Naive thymus-derived CD4-positive, alpha-beta T cell (primary cell): ENCODE results near the gene KCNN3. TPM values are rescaled to one million over a fixed set of nuclear protein-coding genes. Genes with fewer than 3 reads are reported as not detected.

Experiments used
- ATAC-seq: fragments of 150-1000 bp; cut with Tn5 transposase; 2 replicates; pipeline ENCODE4 v1.10.0; 2021; ENCODE audit warnings: mild to moderate bottlenecking, moderate library complexity
- CTCF ChIA-PET: fragments of 350-600 bp; sonication (Branson Sonifier 250); formaldehyde crosslinking; loops from one replicate; lab custom pipeline; 2021; ENCODE audit warnings: antibody characterized with exemption; lab: Charles Lee
- POLR2A ChIA-PET: fragments of 350-600 bp; sonication (Branson Sonifier 250); formaldehyde crosslinking; loops from one replicate; lab custom pipeline; 2021; ENCODE audit warnings: antibody characterized with exemption, inconsistent platforms; lab: Charles Lee
- DNase-seq, 9 donors: peaks; one replicate each; pipeline versions ENCODE4 v3.0.0 to v3.0.0-alpha.2; 2020 to 2022; ENCODE audit warnings: mixed read lengths in 1 of 9
- H3K27ac ChIP-seq: one replicate; pipeline ENCODE4 v1.7.0; 2013; ENCODE audit warnings: mild to moderate bottlenecking, low read depth, low read length, moderate library complexity
- H3K27me3 ChIP-seq, 2 donors: one replicate each; pipeline ENCODE4 v1.7.0; 2013; ENCODE audit warnings: low read length in 2 of 2, mild to moderate bottlenecking in 2 of 2, moderate library complexity in 2 of 2; ENCODE audit not compliant: control insufficient read depth in 2 of 2, insufficient read depth in 2 of 2
- H3K36me3 ChIP-seq, 3 experiments: 1 replicate in 2 of 3; 2 replicates in 1 of 3; pipeline ENCODE4 v1.7.0; 2013; ENCODE audit warnings: low read length in 3 of 3, mild to moderate bottlenecking in 3 of 3, moderate library complexity in 1 of 3; ENCODE audit not compliant: insufficient read depth in 3 of 3, control insufficient read depth in 2 of 3
- H3K4me1 ChIP-seq, 2 donors: one replicate each; pipeline ENCODE4 v1.7.0; 2013; ENCODE audit warnings: low read length in 2 of 2, mild to moderate bottlenecking in 2 of 2, moderate library complexity in 1 of 2; ENCODE audit not compliant: control insufficient read depth in 2 of 2, insufficient read depth in 2 of 2
- H3K4me3 ChIP-seq: 2 replicates; pipeline ENCODE4 v1.7.0; 2013; ENCODE audit warnings: mild to moderate bottlenecking, low read length
- H3K9me3 ChIP-seq, 3 experiments: 1 replicate in 2 of 3; 2 replicates in 1 of 3; pipeline ENCODE4 v1.7.0; 2013; ENCODE audit warnings: low read length in 3 of 3; ENCODE audit not compliant: control insufficient read depth in 2 of 3
- H3K27ac Mint-ChIP-seq, 9 donors: one replicate each; pipeline ENCODE4 v1.8.0; 2020 to 2022; ENCODE audit warnings: mixed read lengths in 9 of 9, mild to moderate bottlenecking in 8 of 9, moderate library complexity in 5 of 9, inconsistent platforms in 2 of 9
- H3K27me3 Mint-ChIP-seq, 5 donors: one replicate each; pipeline ENCODE4 v1.8.0; 2021 to 2022; ENCODE audit warnings: mixed read lengths in 5 of 5, mild to moderate bottlenecking in 1 of 5
- H3K36me3 Mint-ChIP-seq, 5 donors: one replicate each; pipeline ENCODE4 v1.8.0; 2020 to 2022; ENCODE audit warnings: mixed read lengths in 5 of 5, mild to moderate bottlenecking in 3 of 5, inconsistent platforms in 1 of 5
- H3K4me1 Mint-ChIP-seq, 7 donors: one replicate each; pipeline ENCODE4 v1.8.0; 2020 to 2022; ENCODE audit warnings: mixed read lengths in 7 of 7, mild to moderate bottlenecking in 3 of 7, inconsistent platforms in 1 of 7
- H3K4me3 Mint-ChIP-seq, 10 donors: one replicate each; pipeline ENCODE4 v1.8.0; 2020 to 2022; ENCODE audit warnings: mild to moderate bottlenecking in 10 of 10, mixed read lengths in 10 of 10, moderate library complexity in 6 of 10, inconsistent platforms in 2 of 10
- H3K9me3 Mint-ChIP-seq, 11 donors: one replicate each; pipeline ENCODE4 v1.8.0; 2020 to 2022; ENCODE audit warnings: mixed read lengths in 11 of 11, mild to moderate bottlenecking in 4 of 11, inconsistent platforms in 1 of 11, moderate library complexity in 1 of 11
- intact Hi-C, 2 donors: fragments of 100-400 bp; cut with micrococcal nuclease; formaldehyde crosslinking; loops; one replicate each; pipeline ENCODE4 v1.15.1; 2023
- polyA plus RNA-seq, 2 donors: library from polyadenylated mRNA; unstranded; fragments of 300-500 nt; fragmentation: Illumina TruSeq; gene quantifications; one replicate each; pipeline ENCODE4 v1.2.3, GENCODE V29; 2021
- total RNA-seq, 6 experiments: library from RNA in 5 of 6; stranded (reverse) in 5 of 6; gene quantifications; 1 replicate in 5 of 6; 2 replicates in 1 of 6; pipeline ENCODE4 v1.2.3 and lab custom pipeline; 2021 to 2026

The KCNN3 gene
- total and polyA plus RNA-seq, 7 experiments from 2014 or later: 0.05 to 0.29 (median 0.15) TPM; not detected in 3

GRCh38 chr1:154747380-154747739, 122.7 kb downstream of the KCNN3 start:
- Histone ChIP-seq H3K36me3 (no peaks in the 10 kb centered on the region), H3K4me1 (peaks cover 39 to 47% of the 10 kb centered on the region in 2 donors), H3K9me3 (no peaks in the 10 kb centered on the region), H3K27ac (peak overlapping the region; percentile 73), H3K4me3 (peak overlapping the region; percentile 46), H3K27me3 (no peaks in the 10 kb centered on the region)
- Mint-ChIP-seq H3K9me3 (peaks cover 0 to 3% (median 0%) of the 10 kb centered on the region in 11 donors), H3K4me3 (peak overlapping the region; percentile 71 to 88 (median 84)), H3K27me3 (peaks cover 0 to 25% (median 0%) of the 10 kb centered on the region in 5 donors), H3K36me3 (peaks cover 0 to 6% (median 0%) of the 10 kb centered on the region in 5 donors), H3K27ac (peak overlapping the region; percentile 90 to 98 (median 96)), H3K4me1 (peaks cover 46 to 70% (median 51%) of the 10 kb centered on the region in 7 donors)
- intact Hi-C loops: loop anchor here (5.0 kb wide), 3 partner anchors 45 to 265 kb away; partner anchors contain the start of gene UBE2Q1 (in 1 of the 2)
- CTCF ChIA-PET: interaction anchor here (0.8 to 2.8 kb wide), 4 partner anchors 13 to 78 kb away, joined by 3 to 23 read pairs (median 9); no protein-coding TSS in a partner anchor
- no peak for ATAC-seq
- no peak for DNase-seq
- POLR2A ChIA-PET: interaction anchor here (1.1 to 1.8 kb wide), 5 partner anchors 9 to 280 kb away, joined by 3 to 6 read pairs (median 3); no protein-coding TSS in a partner anchor

GRCh38 chr1:154746622-154747299, 123.3 kb downstream of the KCNN3 start:
- no peaks in the 10 kb centered on the region for H3K27me3 ChIP-seq
- DNase-seq (peak in 1 of 9 donors; percentile 3), ATAC-seq (no peak)
- peaks cover 39 to 47% of the 10 kb centered on the region in 2 donors for H3K4me1 ChIP-seq
- peak overlapping the region; percentile 48 for H3K27ac ChIP-seq
- peak overlapping the region; percentile 90 to 98 (median 96) for H3K27ac Mint-ChIP-seq
- H3K4me3 ChIP-seq: no peak overlapping the region
- H3K36me3 ChIP-seq: no peaks in the 10 kb centered on the region
- peaks cover 47 to 64% (median 50%) of the 10 kb centered on the region in 7 donors for H3K4me1 Mint-ChIP-seq
- H3K36me3 Mint-ChIP-seq: peaks cover 0 to 11% (median 0%) of the 10 kb centered on the region in 5 donors
- H3K9me3 ChIP-seq: no peaks in the 10 kb centered on the region
- ChIA-PET CTCF (interaction anchor here (0.8 to 2.8 kb wide), 3 partner anchors 13 to 78 kb away, joined by 3 to 23 read pairs (median 12); no protein-coding TSS in a partner anchor), POLR2A (interaction anchor here (0.6 to 1.8 kb wide), 5 partner anchors 8 to 45 kb away, joined by 3 to 6 read pairs (median 4); no protein-coding TSS in a partner anchor)
- H3K9me3 Mint-ChIP-seq: peaks cover 0 to 2% (median 0%) of the 10 kb centered on the region in 11 donors
- H3K4me3 Mint-ChIP-seq: peak overlapping the region in 9 of 10 donors; percentile 44 to 88 (median 81)
- intact Hi-C loops: loop anchor here (5.0 kb wide), 3 partner anchors 46 to 264 kb away; partner anchors contain the start of gene UBE2Q1 (in 1 of the 2)
- H3K27me3 Mint-ChIP-seq: peaks cover 0 to 31% (median 0%) of the 10 kb centered on the region in 5 donors

- H3K4me3 ChIP-seq: no peak overlapping the region
- peaks cover 45 to 57% (median 48%) of the 10 kb centered on the region in 7 donors for H3K4me1 Mint-ChIP-seq
- no peaks in the 10 kb centered on the region for H3K9me3 ChIP-seq
- H3K27me3 Mint-ChIP-seq: peaks cover 0 to 35% (median 0%) of the 10 kb centered on the region in 5 donors
- no peak for DNase-seq
- H3K27me3 ChIP-seq: no peaks in the 10 kb centered on the region
- peak overlapping the region in 7 of 9 donors; percentile 17 to 98 (median 96) for H3K27ac Mint-ChIP-seq
- CTCF ChIA-PET: interaction anchor here (1.8 to 2.8 kb wide), 2 partner anchors 14 to 186 kb away, joined by 4 to 23 read pairs; no protein-coding TSS in a partner anchor
- peak overlapping the region in 9 of 10 donors; percentile 27 to 88 (median 63) for H3K4me3 Mint-ChIP-seq
- ATAC-seq: no peak
- peaks cover 0 to 15% (median 0%) of the 10 kb centered on the region in 5 donors for H3K36me3 Mint-ChIP-seq
- POLR2A ChIA-PET: interaction anchor here (0.6 kb wide), 2 partner anchors 333 to 469 kb away, joined by 3 read pairs; partner anchors contain the start of gene EFNA3
- intact Hi-C loops: loop anchor here (5.0 kb wide), 3 partner anchors 46 to 264 kb away; partner anchors contain the start of gene UBE2Q1 (in 1 of the 2)
- H3K4me1 ChIP-seq: peaks cover 39 to 47% of the 10 kb centered on the region in 2 donors
- peaks cover 0 to 4% (median 0%) of the 10 kb centered on the region in 11 donors for H3K9me3 Mint-ChIP-seq
- no peaks in the 10 kb centered on the region for H3K36me3 ChIP-seq
- no peak overlapping the region for H3K27ac ChIP-seq
Measured at GRCh38 chr1:154745750-154746425, 124.2 kb downstream of the KCNN3 start.

- Mint-ChIP-seq H3K4me3 (peak overlapping the region in 6 of 10 donors; percentile 10 to 87 (median 50)), H3K27ac (peak overlapping the region in 7 of 9 donors; percentile 40 to 97 (median 68)), H3K36me3 (peaks cover 0 to 15% (median 0%) of the 10 kb centered on the region in 5 donors), H3K4me1 (peaks cover 45 to 57% (median 48%) of the 10 kb centered on the region in 7 donors), H3K9me3 (peaks cover 0 to 5% (median 0%) of the 10 kb centered on the region in 11 donors), H3K27me3 (peaks cover 0 to 36% (median 0%) of the 10 kb centered on the region in 5 donors)
- ChIA-PET CTCF (interaction anchor here (1.8 kb wide), 1 partner anchor 186 kb away, joined by 4 read pairs; no protein-coding TSS in a partner anchor), POLR2A (no interaction called here)
- Histone ChIP-seq H3K4me3 (no peak overlapping the region), H3K4me1 (peaks cover 39 to 47% of the 10 kb centered on the region in 2 donors), H3K9me3 (no peaks in the 10 kb centered on the region), H3K36me3 (no peaks in the 10 kb centered on the region), H3K27ac (no peak overlapping the region), H3K27me3 (no peaks in the 10 kb centered on the region)
- DNase-seq (peak in 2 of 9 donors; percentile 32 to 59), ATAC-seq (no peak)
- intact Hi-C loops: loop anchor here (5.0 kb wide), 3 partner anchors 47 to 263 kb away; partner anchors contain the start of gene UBE2Q1 (in 1 of the 2)
Measured at GRCh38 chr1:154745286-154745731, 124.8 kb downstream of the KCNN3 start.

- CTCF ChIA-PET: interaction anchor here (1.8 kb wide), 1 partner anchor 185 kb away, joined by 4 read pairs; no protein-coding TSS in a partner anchor
- Mint-ChIP-seq H3K27ac (peak overlapping the region in 5 of 9 donors; percentile 37 to 97 (median 52)), H3K27me3 (peaks cover 0 to 40% (median 2%) of the 10 kb centered on the region in 5 donors), H3K36me3 (peaks cover 0 to 15% (median 0%) of the 10 kb centered on the region in 5 donors), H3K9me3 (peaks cover 0 to 5% (median 0%) of the 10 kb centered on the region in 11 donors), H3K4me3 (peak overlapping the region in 4 of 10 donors; percentile 40 to 87 (median 66)), H3K4me1 (peaks cover 45 to 60% (median 47%) of the 10 kb centered on the region in 7 donors)
- no peak for DNase-seq
- ATAC-seq: no peak
- H3K36me3 ChIP-seq: no peaks in the 10 kb centered on the region
- H3K4me3 ChIP-seq: no peak overlapping the region
- peaks cover 39 to 47% of the 10 kb centered on the region in 2 donors for H3K4me1 ChIP-seq
- no peak overlapping the region for H3K27ac ChIP-seq
- no peaks in the 10 kb centered on the region for H3K9me3 ChIP-seq
- POLR2A ChIA-PET: interaction anchor here (0.6 kb wide), 1 partner anchor 584 kb away, joined by 3 read pairs; no protein-coding TSS in a partner anchor
- no peaks in the 10 kb centered on the region for H3K27me3 ChIP-seq
- intact Hi-C loops: loop anchor here (5.0 kb wide), 3 partner anchors 48 to 262 kb away; partner anchors contain the start of gene UBE2Q1 (in 1 of the 2)
Measured at GRCh38 chr1:154744352-154745035, 125.6 kb downstream of the KCNN3 start.
